GDM1 (cell line): ENCODE measurements around the gene UQCRHL.

Experiments
- DNase-seq: peaks from one replicate; lab custom pipeline; 2025; lab: John Stamatoyannopoulos, UW

The UQCRHL gene

GRCh38 chr1:15758343-15758931 is 49.0 kb downstream of the UQCRHL start, which contains the start of gene FBLIM1:
FBLIM1 (plus strand) TSS chr1:15758795; CDS start chr1:15764984, 6,189 bp downstream.
- no peak for DNase-seq

GRCh38 chr1:15757575-15758342 is 49.7 kb downstream of the UQCRHL start:
- DNase-seq: no peak
